ENCODE results near the gene GPATCH2.

Gene GPATCH2

GRCh38 chr1:217564207-217564606, 66.7 kb downstream of the GPATCH2 start:
- no peak for DNase-seq (ENCODE audit: low read depth)
- H3K4me3 ChIP-seq (ENCODE audit: low read depth, low read length): no peak overlapping the region
- TF ChIP-seq CTCF (IDR thresholded peaks at IDR 0.05; ENCODE audit: insufficient read depth, low read depth, low read length, missing control alignments): no peak

GRCh38 chr1:217563179-217563578, 67.7 kb downstream of the GPATCH2 start:
- DNase-seq (ENCODE audit: low read depth): no peak
- no peak overlapping the region for H3K4me3 ChIP-seq (ENCODE audit: low read depth, low read length)
- TF ChIP-seq CTCF (IDR thresholded peaks at IDR 0.05; ENCODE audit: insufficient read depth, low read depth, low read length, missing control alignments): no peak

- no peak for DNase-seq (ENCODE audit: low read depth)
- no peak overlapping the region for H3K4me3 ChIP-seq (ENCODE audit: low read depth, low read length)
- no peak for TF ChIP-seq CTCF (IDR thresholded peaks at IDR 0.05; ENCODE audit: insufficient read depth, low read depth, low read length, missing control alignments)
These were observed 68.5 kb downstream of the GPATCH2 start for GRCh38 chr1:217562229-217562878.

- H3K4me3 ChIP-seq (ENCODE audit: low read depth, low read length): no peak overlapping the region
- TF ChIP-seq CTCF (IDR thresholded peaks at IDR 0.05; ENCODE audit: insufficient read depth, low read depth, low read length, missing control alignments): no peak
These were observed 69.4 kb downstream of the GPATCH2 start for GRCh38 chr1:217561446-217561845.

GRCh38 chr1:217554849-217555248, 76.0 kb downstream of the GPATCH2 start:
- H3K4me3 ChIP-seq (ENCODE audit: low read depth, low read length): no peak overlapping the region
- no peak for TF ChIP-seq CTCF (IDR thresholded peaks at IDR 0.05; ENCODE audit: insufficient read depth, low read depth, low read length, missing control alignments)
- no peak for DNase-seq (ENCODE audit: low read depth)

More at GRCh38 chr1:217561446-217561845, 69.4 kb downstream of the GPATCH2 start:
- DNase-seq (ENCODE audit: low read depth): no peak

GRCh38 chr1:217553949-217554509, 76.9 kb downstream of the GPATCH2 start:
- no peak for TF ChIP-seq CTCF (IDR thresholded peaks at IDR 0.05; ENCODE audit: insufficient read depth, low read depth, low read length, missing control alignments)
- DNase-seq (ENCODE audit: low read depth): no peak
- H3K4me3 ChIP-seq (ENCODE audit: low read depth, low read length): no peak overlapping the region

Data from GM12865 (cell line).